DMS114 treated with DMSO at 0.1 percent for 48 hours (cell line): ENCODE data around the gene POU2F2.

Experiments used
- DNase-seq: peaks from one replicate; lab custom pipeline; 2025; ENCODE audit not compliant: unreplicated experiment; lab: John Stamatoyannopoulos, UW

Gene POU2F2

GRCh38 chr19:42132030-42132628 lies at the start of gene POU2F2:
Gene POU2F2, minus strand, starts transcription at chr19:42132446. Its CDS starts 35 bp downstream, at chr19:42132411.
- DNase-seq, result no peak

GRCh38 chr19:42178791-42179674 lies 46.8 kb upstream of the POU2F2 start:
- DNase-seq, result no peak

- DNase-seq, result no peak
Observed at GRCh38 chr19:42177686-42178019, 45.4 kb upstream of the POU2F2 start.

GRCh38 chr19:42176990-42177685 lies 44.9 kb upstream of the POU2F2 start:
- DNase-seq, result peak; percentile 69

- DNase-seq, result no peak
Observed at GRCh38 chr19:42176649-42176989, 44.4 kb upstream of the POU2F2 start.

GRCh38 chr19:42175952-42176648 lies 43.9 kb upstream of the POU2F2 start:
- DNase-seq, result no peak

GRCh38 chr19:42174958-42175734 lies 42.9 kb upstream of the POU2F2 start:
- DNase-seq, result no peak

- no peak for DNase-seq
Observed at GRCh38 chr19:42174188-42174587, 41.9 kb upstream of the POU2F2 start.

GRCh38 chr19:42173695-42174094 lies 41.4 kb upstream of the POU2F2 start:
- no peak for DNase-seq

- DNase-seq, result no peak
Observed at GRCh38 chr19:42172261-42172660, 40.0 kb upstream of the POU2F2 start.

GRCh38 chr19:42170715-42171114 lies 38.5 kb upstream of the POU2F2 start:
- no peak for DNase-seq

GRCh38 chr19:42169486-42170413 lies 37.5 kb upstream of the POU2F2 start:
- no peak for DNase-seq

GRCh38 chr19:42168206-42168605 lies 36.0 kb upstream of the POU2F2 start:
- DNase-seq, result no peak

GRCh38 chr19:42166316-42166715 lies 34.1 kb upstream of the POU2F2 start:
- no peak for DNase-seq

- DNase-seq, result no peak
Observed at GRCh38 chr19:42165146-42165545, 32.9 kb upstream of the POU2F2 start.

- DNase-seq, result no peak
Observed at GRCh38 chr19:42161616-42162263, 29.5 kb upstream of the POU2F2 start.

- DNase-seq, result no peak
Observed at GRCh38 chr19:42159942-42160341, 27.7 kb upstream of the POU2F2 start.

GRCh38 chr19:42158926-42159325 lies 26.7 kb upstream of the POU2F2 start:
- no peak for DNase-seq

GRCh38 chr19:42156571-42156970 lies 24.3 kb upstream of the POU2F2 start:
- DNase-seq, result no peak
